ENCODE measurements around the gene RBP4. TPM values are rescaled to one million over a fixed set of nuclear protein-coding genes. Genes with fewer than 3 reads are reported as not detected.

The RBP4 gene
- total RNA-seq, 1 donor from 2014 or later: 58.0 TPM

DNA sequence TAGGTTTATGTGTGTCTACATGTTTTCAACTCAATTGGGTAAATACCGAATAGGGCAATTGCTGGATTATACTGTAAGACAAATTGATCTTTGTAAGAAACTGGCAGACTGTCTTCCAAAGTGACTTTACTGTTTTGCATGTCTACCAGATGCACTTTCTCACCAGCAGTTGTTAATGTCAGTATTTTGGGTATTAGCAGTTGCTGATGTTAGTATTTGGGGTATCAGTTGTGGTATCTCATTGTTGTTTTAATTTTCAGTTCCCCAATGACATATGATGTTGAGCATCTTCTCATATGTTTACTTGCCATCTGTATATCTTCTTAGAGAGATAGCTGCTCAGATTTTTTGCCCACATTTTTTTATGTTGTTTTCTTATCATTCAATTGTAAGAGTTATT, 21.9 kb upstream of the RBP4 start:
- intact Hi-C loops (cut with DNase I): no loop called here
- Histone ChIP-seq H3K4me1 (no peaks in the 10 kb centered on the region), H3K27ac (no peak overlapping the region), H3K36me3 (no peaks in the 10 kb centered on the region), H3K27me3 (no peaks in the 10 kb centered on the region), H3K9me3 (no peaks in the 10 kb centered on the region), H3K4me3 (no peak overlapping the region)
- TF ChIP-seq, protein P1, sequence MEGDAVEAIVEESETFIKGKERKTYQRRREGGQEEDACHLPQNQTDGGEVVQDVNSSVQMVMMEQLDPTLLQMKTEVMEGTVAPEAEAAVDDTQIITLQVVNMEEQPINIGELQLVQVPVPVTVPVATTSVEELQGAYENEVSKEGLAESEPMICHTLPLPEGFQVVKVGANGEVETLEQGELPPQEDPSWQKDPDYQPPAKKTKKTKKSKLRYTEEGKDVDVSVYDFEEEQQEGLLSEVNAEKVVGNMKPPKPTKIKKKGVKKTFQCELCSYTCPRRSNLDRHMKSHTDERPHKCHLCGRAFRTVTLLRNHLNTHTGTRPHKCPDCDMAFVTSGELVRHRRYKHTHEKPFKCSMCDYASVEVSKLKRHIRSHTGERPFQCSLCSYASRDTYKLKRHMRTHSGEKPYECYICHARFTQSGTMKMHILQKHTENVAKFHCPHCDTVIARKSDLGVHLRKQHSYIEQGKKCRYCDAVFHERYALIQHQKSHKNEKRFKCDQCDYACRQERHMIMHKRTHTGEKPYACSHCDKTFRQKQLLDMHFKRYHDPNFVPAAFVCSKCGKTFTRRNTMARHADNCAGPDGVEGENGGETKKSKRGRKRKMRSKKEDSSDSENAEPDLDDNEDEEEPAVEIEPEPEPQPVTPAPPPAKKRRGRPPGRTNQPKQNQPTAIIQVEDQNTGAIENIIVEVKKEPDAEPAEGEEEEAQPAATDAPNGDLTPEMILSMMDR (IDR thresholded peaks at IDR 0.05): no peak
- no peak for DNase-seq (ENCODE audit: low spot score in 2 of 2)

DNA sequence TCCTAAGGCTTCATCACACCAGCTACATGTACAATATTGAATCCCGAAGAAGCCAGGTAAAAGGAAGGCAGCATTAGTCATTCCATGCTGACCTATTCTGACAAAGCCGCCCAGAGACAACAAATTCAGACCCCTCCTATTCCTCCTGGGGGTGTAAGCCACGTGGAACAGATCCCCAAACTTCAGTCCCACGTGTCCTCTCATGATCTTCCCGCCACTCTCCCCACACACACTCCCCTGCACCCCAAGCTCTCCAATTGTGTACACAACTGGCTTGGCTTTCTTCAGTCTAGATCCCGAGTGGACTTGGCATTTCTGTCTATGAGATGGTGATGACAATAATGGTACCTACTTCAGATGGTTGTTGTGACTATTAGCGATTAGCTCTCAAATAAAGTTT, 19.9 kb upstream of the RBP4 start:
- H3K4me3 ChIP-seq: no peak overlapping the region
- intact Hi-C loops (cut with DNase I): no loop called here
- no peaks in the 10 kb centered on the region for H3K27me3 ChIP-seq
- no peaks in the 10 kb centered on the region for H3K9me3 ChIP-seq
- H3K4me1 ChIP-seq: no peaks in the 10 kb centered on the region
- DNase-seq (ENCODE audit: low spot score in 2 of 2): no peak
- TF ChIP-seq, protein P1 (IDR thresholded peaks at IDR 0.05): no peak
- H3K27ac ChIP-seq: no peak overlapping the region
- no peaks in the 10 kb centered on the region for H3K36me3 ChIP-seq

DNA sequence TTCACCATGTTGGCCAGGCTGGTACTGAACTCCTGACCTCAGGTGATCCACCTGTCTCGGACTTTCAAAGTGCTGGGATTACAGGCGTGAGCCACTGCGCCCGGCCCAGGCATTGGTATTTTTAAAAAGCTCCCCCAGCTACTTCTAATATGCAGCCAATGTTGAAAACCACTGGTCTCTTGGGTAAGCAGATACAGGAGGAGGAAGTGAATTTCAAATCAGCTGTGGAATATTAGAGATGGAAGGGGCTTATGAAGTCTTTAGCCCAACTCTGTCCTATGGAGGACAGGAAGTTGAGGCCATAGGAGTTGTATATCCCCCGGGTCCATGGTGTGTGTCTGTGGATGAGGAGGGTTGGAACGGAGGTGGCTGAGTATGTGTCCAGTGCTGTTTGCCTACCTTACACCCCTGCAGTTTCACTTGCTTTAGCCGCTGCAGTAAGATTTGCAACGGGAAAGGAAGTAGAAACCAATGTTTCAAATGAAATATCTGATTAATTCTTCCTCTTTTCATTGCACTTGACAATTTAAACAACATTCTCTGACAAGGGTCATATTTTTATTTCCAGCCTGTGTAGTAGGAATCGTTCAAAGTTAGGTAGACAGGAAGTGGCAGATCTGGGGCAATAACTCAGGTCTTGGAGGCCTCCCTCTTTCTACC, 14.7 kb upstream of the RBP4 start:
- H3K36me3 ChIP-seq: no peaks in the 10 kb centered on the region
- no peak overlapping the region for H3K4me3 ChIP-seq
- TF ChIP-seq, protein P1 (IDR thresholded peaks at IDR 0.05): no peak
- intact Hi-C loops (cut with DNase I): no loop called here
- no peak overlapping the region for H3K27ac ChIP-seq
- H3K9me3 ChIP-seq: no peaks in the 10 kb centered on the region
- no peaks in the 10 kb centered on the region for H3K4me1 ChIP-seq
- no peaks in the 10 kb centered on the region for H3K27me3 ChIP-seq
- DNase-seq (ENCODE audit: low spot score in 2 of 2): no peak

DNA sequence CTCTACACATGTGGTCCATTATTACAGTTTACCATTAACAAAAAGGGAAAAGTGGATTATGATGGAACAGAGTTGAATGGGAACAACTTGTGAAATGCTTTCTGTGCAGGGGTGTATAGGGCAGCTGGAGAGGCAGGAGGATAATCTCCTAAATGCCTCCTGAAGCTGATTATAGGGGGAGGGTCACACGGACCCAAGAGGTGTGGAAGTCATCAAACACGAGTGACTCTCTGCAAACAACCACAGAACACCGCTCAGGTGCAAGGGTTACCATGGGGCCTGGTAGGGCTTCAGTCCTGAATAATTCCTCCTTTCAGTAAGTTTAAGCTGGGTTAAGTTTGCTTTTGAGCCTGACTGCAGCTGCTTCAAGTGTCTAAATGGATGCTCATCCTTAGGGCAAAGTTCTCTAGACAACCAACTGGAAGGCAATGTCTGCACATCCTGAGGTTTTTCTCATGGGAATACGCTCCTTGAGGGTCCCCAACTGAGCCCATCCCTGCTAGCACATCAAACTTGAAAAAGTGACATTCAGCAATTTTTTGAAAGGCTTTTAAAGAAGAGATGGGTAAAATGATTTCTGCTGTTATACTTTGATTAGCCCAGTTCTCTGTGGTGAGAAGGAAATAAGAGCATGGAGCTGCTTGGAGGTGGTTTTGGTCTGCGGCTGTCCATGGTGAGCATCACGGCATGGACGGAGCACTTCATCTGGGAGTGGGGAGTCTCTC, 13.2 kb upstream of the RBP4 start:
- DNase-seq (ENCODE audit: low spot score in 2 of 2): no peak
- Histone ChIP-seq H3K4me3 (no peak overlapping the region), H3K27me3 (no peaks in the 10 kb centered on the region), H3K9me3 (no peaks in the 10 kb centered on the region), H3K36me3 (no peaks in the 10 kb centered on the region), H3K4me1 (no peaks in the 10 kb centered on the region), H3K27ac (no peak overlapping the region)
- TF ChIP-seq, protein P1 (IDR thresholded peaks at IDR 0.05): no peak
- intact Hi-C loops (cut with DNase I): no loop called here

DNA sequence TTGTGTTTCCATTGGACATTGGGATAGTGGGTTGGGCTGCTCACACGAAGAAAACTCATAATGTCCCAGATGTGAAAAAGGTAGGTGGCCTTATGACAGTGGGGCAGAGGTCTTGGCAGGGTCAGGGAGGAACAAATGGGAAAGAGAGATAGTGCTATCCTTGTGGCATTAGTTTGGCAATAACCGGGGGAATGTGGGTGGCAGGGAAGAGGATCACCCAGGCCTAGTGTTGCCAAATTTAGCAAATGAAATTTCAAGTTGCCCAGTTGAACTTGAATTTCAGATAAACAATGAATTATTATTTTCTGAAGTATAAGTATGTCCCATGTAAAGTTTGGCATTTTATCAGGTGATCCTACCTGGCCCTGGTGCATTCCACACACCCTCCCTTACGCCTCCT, 12.1 kb upstream of the RBP4 start:
- Histone ChIP-seq H3K4me1 (no peaks in the 10 kb centered on the region), H3K27me3 (no peaks in the 10 kb centered on the region), H3K36me3 (no peaks in the 10 kb centered on the region), H3K9me3 (no peaks in the 10 kb centered on the region), H3K27ac (no peak overlapping the region), H3K4me3 (no peak overlapping the region)
- DNase-seq (ENCODE audit: low spot score in 2 of 2): no peak
- intact Hi-C loops (cut with DNase I): no loop called here
- TF ChIP-seq, protein P1 (IDR thresholded peaks at IDR 0.05): no peak

Measured in ascending aorta (tissue), 2 donors.